ENCODE data around the gene JAKMIP2. TPM values are rescaled to one million over a fixed set of nuclear protein-coding genes. Genes with fewer than 3 reads are reported as not detected.

JAKMIP2 gene
- total and polyA plus RNA-seq, 4 donors = 0.93 to 3.8 (median 2.1) TPM

- TF ChIP-seq, protein P1, sequence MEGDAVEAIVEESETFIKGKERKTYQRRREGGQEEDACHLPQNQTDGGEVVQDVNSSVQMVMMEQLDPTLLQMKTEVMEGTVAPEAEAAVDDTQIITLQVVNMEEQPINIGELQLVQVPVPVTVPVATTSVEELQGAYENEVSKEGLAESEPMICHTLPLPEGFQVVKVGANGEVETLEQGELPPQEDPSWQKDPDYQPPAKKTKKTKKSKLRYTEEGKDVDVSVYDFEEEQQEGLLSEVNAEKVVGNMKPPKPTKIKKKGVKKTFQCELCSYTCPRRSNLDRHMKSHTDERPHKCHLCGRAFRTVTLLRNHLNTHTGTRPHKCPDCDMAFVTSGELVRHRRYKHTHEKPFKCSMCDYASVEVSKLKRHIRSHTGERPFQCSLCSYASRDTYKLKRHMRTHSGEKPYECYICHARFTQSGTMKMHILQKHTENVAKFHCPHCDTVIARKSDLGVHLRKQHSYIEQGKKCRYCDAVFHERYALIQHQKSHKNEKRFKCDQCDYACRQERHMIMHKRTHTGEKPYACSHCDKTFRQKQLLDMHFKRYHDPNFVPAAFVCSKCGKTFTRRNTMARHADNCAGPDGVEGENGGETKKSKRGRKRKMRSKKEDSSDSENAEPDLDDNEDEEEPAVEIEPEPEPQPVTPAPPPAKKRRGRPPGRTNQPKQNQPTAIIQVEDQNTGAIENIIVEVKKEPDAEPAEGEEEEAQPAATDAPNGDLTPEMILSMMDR (IDR thresholded peaks at IDR 0.05; ENCODE audit: control extremely low read depth, extremely low read depth) = no peak
- Histone ChIP-seq H3K4me1 (ENCODE audit: control insufficient read depth in 5 of 5, insufficient read depth in 5 of 5, low read length in 5 of 5) (peaks cover 0 to 7% (median 0%) of the 10 kb centered on the region in 5 donors), H3K36me3 (ENCODE audit: control insufficient read depth in 4 of 4, insufficient read depth in 4 of 4, low read length in 4 of 4) (peaks cover 0 to 16% (median 5%) of the 10 kb centered on the region in 4 donors), H3K9me3 (ENCODE audit: control insufficient read depth in 4 of 4, insufficient read depth in 3 of 4, low read length in 3 of 4) (no peaks in the 10 kb centered on the region), H3K27ac (ENCODE audit: low read depth in 1 of 2, low read length in 1 of 2) (no peak overlapping the region), H3K9ac (ENCODE audit: insufficient read depth in 1 of 2, low read length in 2 of 2) (no peak overlapping the region), H3K4me3 (no peak overlapping the region), H3K27me3 (ENCODE audit: control insufficient read depth in 3 of 3, insufficient read depth in 3 of 3, low read length in 2 of 3) (no peaks in the 10 kb centered on the region)
- no peak for DNase-seq
- 91 to 97% methylated on average over 1 of the region's 1 CpG for WGBS, 2 donors
- ATAC-seq (ENCODE audit: insufficient read depth, low FRiP score) = no peak
Observed at GRCh38 chr5:147644460-147644859, 138.1 kb downstream of the JAKMIP2 start.

- WGBS, 2 donors = 72 to 79% methylated on average over 1 of the region's 1 CpG
- Histone ChIP-seq H3K4me1 (ENCODE audit: control insufficient read depth in 5 of 5, insufficient read depth in 5 of 5, low read length in 5 of 5) (peaks cover 0 to 16% (median 0%) of the 10 kb centered on the region in 5 donors), H3K27ac (ENCODE audit: low read depth in 1 of 2, low read length in 1 of 2) (no peak overlapping the region), H3K4me3 (no peak overlapping the region), H3K27me3 (ENCODE audit: control insufficient read depth in 3 of 3, insufficient read depth in 3 of 3, low read length in 2 of 3) (no peaks in the 10 kb centered on the region), H3K36me3 (ENCODE audit: control insufficient read depth in 4 of 4, insufficient read depth in 4 of 4, low read length in 4 of 4) (peaks cover 0 to 16% (median 5%) of the 10 kb centered on the region in 4 donors), H3K9me3 (ENCODE audit: control insufficient read depth in 4 of 4, insufficient read depth in 3 of 4, low read length in 3 of 4) (no peaks in the 10 kb centered on the region), H3K9ac (ENCODE audit: insufficient read depth in 1 of 2, low read length in 2 of 2) (no peak overlapping the region)
- TF ChIP-seq, protein P1 (IDR thresholded peaks at IDR 0.05; ENCODE audit: control extremely low read depth, extremely low read depth) = no peak
- DNase-seq (no peak), ATAC-seq (ENCODE audit: insufficient read depth, low FRiP score) (no peak)
Observed at GRCh38 chr5:147643142-147643541, 139.4 kb downstream of the JAKMIP2 start.

GRCh38 chr5:147642666-147643065 lies 139.9 kb downstream of the JAKMIP2 start:
- 79 to 90% methylated on average over 3 of the region's 3 CpGs for WGBS, 2 donors
- Histone ChIP-seq H3K27ac (ENCODE audit: low read depth in 1 of 2, low read length in 1 of 2) (no peak overlapping the region), H3K9me3 (ENCODE audit: control insufficient read depth in 4 of 4, insufficient read depth in 3 of 4, low read length in 3 of 4) (no peaks in the 10 kb centered on the region), H3K9ac (ENCODE audit: insufficient read depth in 1 of 2, low read length in 2 of 2) (no peak overlapping the region), H3K4me3 (no peak overlapping the region), H3K4me1 (ENCODE audit: control insufficient read depth in 5 of 5, insufficient read depth in 5 of 5, low read length in 5 of 5) (peaks cover 0 to 16% (median 0%) of the 10 kb centered on the region in 5 donors), H3K27me3 (ENCODE audit: control insufficient read depth in 3 of 3, insufficient read depth in 3 of 3, low read length in 2 of 3) (no peaks in the 10 kb centered on the region), H3K36me3 (ENCODE audit: control insufficient read depth in 4 of 4, insufficient read depth in 4 of 4, low read length in 4 of 4) (peaks cover 0 to 16% (median 5%) of the 10 kb centered on the region in 4 donors)
- DNase-seq = no peak
- ATAC-seq (ENCODE audit: insufficient read depth, low FRiP score) = no peak
- TF ChIP-seq, protein P1 (IDR thresholded peaks at IDR 0.05; ENCODE audit: control extremely low read depth, extremely low read depth) = no peak

- Histone ChIP-seq H3K36me3 (ENCODE audit: control insufficient read depth in 4 of 4, insufficient read depth in 4 of 4, low read length in 4 of 4) (peaks cover 0 to 14% (median 4%) of the 10 kb centered on the region in 4 donors), H3K4me1 (ENCODE audit: control insufficient read depth in 5 of 5, insufficient read depth in 5 of 5, low read length in 5 of 5) (peaks cover 0 to 16% (median 0%) of the 10 kb centered on the region in 5 donors), H3K9ac (ENCODE audit: insufficient read depth in 1 of 2, low read length in 2 of 2) (no peak overlapping the region), H3K27ac (ENCODE audit: low read depth in 1 of 2, low read length in 1 of 2) (no peak overlapping the region), H3K27me3 (ENCODE audit: control insufficient read depth in 3 of 3, insufficient read depth in 3 of 3, low read length in 2 of 3) (no peaks in the 10 kb centered on the region), H3K4me3 (no peak overlapping the region), H3K9me3 (ENCODE audit: control insufficient read depth in 4 of 4, insufficient read depth in 3 of 4, low read length in 3 of 4) (no peaks in the 10 kb centered on the region)
- WGBS, 2 donors = 79 to 87% methylated on average over 5 of the region's 5 CpGs
- DNase-seq (peak; percentile 49 to 84 (median 79)), ATAC-seq (ENCODE audit: insufficient read depth, low FRiP score) (no peak)
- TF ChIP-seq, protein P1 (IDR thresholded peaks at IDR 0.05; ENCODE audit: control extremely low read depth, extremely low read depth) = no peak
Observed at GRCh38 chr5:147639321-147639720, 143.2 kb downstream of the JAKMIP2 start.

Measured in lung (tissue), 12 donors.